Kasumi-1 (cell line): ENCODE data around the gene PLPP4.

ENCODE experiments used
- DNase-seq, 2 experiments: peaks; one replicate each; lab custom pipeline; 2025; lab: John Stamatoyannopoulos, UW

The PLPP4 gene

GRCh38 chr10:120578134-120578533 lies 121.1 kb downstream of the PLPP4 start:
- no peak for DNase-seq

GRCh38 chr10:120578890-120579289 lies 121.9 kb downstream of the PLPP4 start:
- no peak for DNase-seq

GRCh38 chr10:120580918-120581895 lies 124.2 kb downstream of the PLPP4 start:
- no peak for DNase-seq

GRCh38 chr10:120582753-120583152 lies 125.7 kb downstream of the PLPP4 start:
- DNase-seq = no peak

- no peak for DNase-seq
These were observed 126.5 kb downstream of the PLPP4 start for GRCh38 chr10:120583424-120584108.

GRCh38 chr10:120584786-120585185 lies 127.8 kb downstream of the PLPP4 start:
- no peak for DNase-seq

- DNase-seq = no peak
These were observed 129.4 kb downstream of the PLPP4 start for GRCh38 chr10:120586471-120586872.

- no peak for DNase-seq
These were observed 130.0 kb downstream of the PLPP4 start for GRCh38 chr10:120587061-120587460.

- DNase-seq = no peak
These were observed 131.3 kb downstream of the PLPP4 start for GRCh38 chr10:120588311-120588710.

- no peak for DNase-seq
These were observed 136.7 kb downstream of the PLPP4 start for GRCh38 chr10:120593693-120594092.

- DNase-seq = no peak
These were observed 140.9 kb downstream of the PLPP4 start for GRCh38 chr10:120597902-120598301.

- no peak for DNase-seq
These were observed 141.4 kb downstream of the PLPP4 start for GRCh38 chr10:120598386-120598785.

- DNase-seq = no peak
These were observed 142.2 kb downstream of the PLPP4 start for GRCh38 chr10:120599200-120599724.

GRCh38 chr10:120600871-120601649 lies 144.0 kb downstream of the PLPP4 start:
- DNase-seq = no peak

- no peak for DNase-seq
These were observed 145.0 kb downstream of the PLPP4 start for GRCh38 chr10:120601999-120602398.

- no peak for DNase-seq
These were observed 148.4 kb downstream of the PLPP4 start for GRCh38 chr10:120605410-120605809.

GRCh38 chr10:120606051-120606764 lies 149.2 kb downstream of the PLPP4 start:
- DNase-seq = no peak

- no peak for DNase-seq
These were observed 150.1 kb downstream of the PLPP4 start for GRCh38 chr10:120607016-120607709.

- no peak for DNase-seq
These were observed 151.0 kb downstream of the PLPP4 start for GRCh38 chr10:120607710-120608703.

- no peak for DNase-seq
These were observed 152.0 kb downstream of the PLPP4 start for GRCh38 chr10:120609006-120609405.
